ENCODE results near the gene CTNNB1. TPM values are rescaled to one million over a fixed set of nuclear protein-coding genes. Genes with fewer than 3 reads are reported as not detected.
A peak's percentile ranks its signal among the peaks of the same experiment; 100 is the strongest.

Gene CTNNB1
- total RNA-seq (2014; rRNA removed) = 530 and 569 TPM in 2 replicates
- 290 TPM for polyA plus RNA-seq (2012)

- peak; percentile 93 for DNase-seq (ENCODE audit: low read depth)
Measured at GRCh38 chr3:41198950-41199865, at the start of gene CTNNB1. CTNNB1 (plus strand) TSS chr3:41199505; CDS start chr3:41224069, 24,564 bp downstream.

- no peak for DNase-seq (ENCODE audit: low read depth)
Measured at GRCh38 chr3:41155834-41156233, 43.5 kb upstream of the CTNNB1 start.

GRCh38 chr3:41158947-41159346 is 40.4 kb upstream of the CTNNB1 start:
- DNase-seq (ENCODE audit: low read depth) = peak; percentile 9

GRCh38 chr3:41159588-41160189 is 39.6 kb upstream of the CTNNB1 start:
- no peak for DNase-seq (ENCODE audit: low read depth)

- DNase-seq (ENCODE audit: low read depth) = no peak
Measured at GRCh38 chr3:41162541-41162940, 36.8 kb upstream of the CTNNB1 start.

GRCh38 chr3:41163006-41163405 is 36.3 kb upstream of the CTNNB1 start:
- DNase-seq (ENCODE audit: low read depth) = no peak

GRCh38 chr3:41163421-41163820 is 35.9 kb upstream of the CTNNB1 start:
- no peak for DNase-seq (ENCODE audit: low read depth)

- peak; percentile 82 for DNase-seq (ENCODE audit: low read depth)
Measured at GRCh38 chr3:41164777-41165176, 34.5 kb upstream of the CTNNB1 start.

- DNase-seq (ENCODE audit: low read depth) = no peak
Measured at GRCh38 chr3:41167722-41168497, 31.4 kb upstream of the CTNNB1 start.

- peak; percentile 8 for DNase-seq (ENCODE audit: low read depth)
Measured at GRCh38 chr3:41169023-41169422, 30.3 kb upstream of the CTNNB1 start.

GRCh38 chr3:41173926-41174885 is 25.1 kb upstream of the CTNNB1 start:
- DNase-seq (ENCODE audit: low read depth) = peak; percentile 66

GRCh38 chr3:41175365-41175764 is 23.9 kb upstream of the CTNNB1 start:
- peak; percentile 86 for DNase-seq (ENCODE audit: low read depth)

GRCh38 chr3:41176596-41176995 is 22.7 kb upstream of the CTNNB1 start:
- peak; percentile 71 for DNase-seq (ENCODE audit: low read depth)

GRCh38 chr3:41178576-41178975 is 20.7 kb upstream of the CTNNB1 start:
- DNase-seq (ENCODE audit: low read depth) = no peak

- no peak for DNase-seq (ENCODE audit: low read depth)
Measured at GRCh38 chr3:41180396-41180795, 18.9 kb upstream of the CTNNB1 start.

GRCh38 chr3:41182504-41183059 is 16.7 kb upstream of the CTNNB1 start:
- no peak for DNase-seq (ENCODE audit: low read depth)

GRCh38 chr3:41184394-41184793 is 14.9 kb upstream of the CTNNB1 start:
- no peak for DNase-seq (ENCODE audit: low read depth)

- no peak for DNase-seq (ENCODE audit: low read depth)
Measured at GRCh38 chr3:41186297-41186696, 13.0 kb upstream of the CTNNB1 start.

GRCh38 chr3:41188306-41188705 is 11.0 kb upstream of the CTNNB1 start:
- DNase-seq (ENCODE audit: low read depth) = no peak

GRCh38 chr3:41190509-41191284 is 8.6 kb upstream of the CTNNB1 start:
- no peak for DNase-seq (ENCODE audit: low read depth)
